ENCODE measurements around the gene LTBP1. TPM values are rescaled to one million over a fixed set of nuclear protein-coding genes. Genes with fewer than 3 reads are reported as not detected.

Gene LTBP1
- total and polyA plus RNA-seq, 2 of the 13 experiments (the other 11 are each of a cell fraction or from before 2014, with no cell fraction given) = 0.12 to 0.22 TPM

GRCh38 chr2:33051586-33052360 is 105.0 kb downstream of the LTBP1 start:
- FAIRE-seq (no peak), DNase-seq (ENCODE audit: low spot score) (peak; percentile 41), ATAC-seq (peak; percentile 80)
- Histone ChIP-seq H3K4me3 (replicated peaks in 1 of 3; ENCODE audit: insufficient read depth in 1 of 3, low read depth in 2 of 3, low read length in 3 of 3) (no peak overlapping the region), H3K9me3 (ENCODE audit: low read length) (no peaks in the 10 kb centered on the region), H3K4me2 (ENCODE audit: low read depth, low read length) (no peak overlapping the region), H3K27ac (ENCODE audit: extremely low read length, insufficient read depth, low read length) (no peak overlapping the region), H4K20me1 (ENCODE audit: insufficient read depth, low read length) (no peaks in the 10 kb centered on the region), H3K79me2 (ENCODE audit: insufficient read depth, low read length) (no peaks in the 10 kb centered on the region), H3K27me3 (ENCODE audit: control insufficient read depth in 1 of 2, insufficient read depth in 2 of 2, low read length in 2 of 2) (no peaks in the 10 kb centered on the region), H2AFZ (ENCODE audit: low read length) (no peak overlapping the region), H3K4me1 (ENCODE audit: insufficient read depth, low read length) (no peaks in the 10 kb centered on the region), H3K9ac (ENCODE audit: insufficient read depth, low read depth, low read length) (no peak overlapping the region), H3K36me3 (replicated peaks in 1 of 2; ENCODE audit: control insufficient read depth in 1 of 2, insufficient read depth in 2 of 2, low read length in 2 of 2) (no peaks in the 10 kb centered on the region)
- 31% methylated on average over 7 of the region's 7 CpGs for WGBS (ENCODE audit: low lambda C conversion rate)
- POLR2A ChIA-PET = no interaction called here
- no TSS peak for BruUV-seq (replicated peaks)
- intact Hi-C loops (cut with micrococcal nuclease; ENCODE audit: unreplicated experiment) = no loop called here
- in situ Hi-C loops (cut with HindIII; ENCODE audit: extremely low pct_ligation_motif_present, low pct_unique_long_range_greater_than_20kb) = no loop called here
- CTCF ChIA-PET (ENCODE audit: low intra/inter-chr PET ratio, low total read pairs) = no interaction called here
- TF ChIP-seq FOXP1 (IDR thresholded peaks at IDR 0.05) (no peak), FOXP1 (CRISPR knock-in tag; IDR thresholded peaks at IDR 0.05) (0 out of 2 replicates have a peak, but pooled peaks have one; percentile 13), TOE1 (CRISPR knock-in tag; IDR thresholded peaks at IDR 0.05) (no peak), KAT7 (CRISPR knock-in tag; IDR thresholded peaks at IDR 0.05; ENCODE audit: borderline replicate concordance) (no peak), AFF4 (CRISPR knock-in tag; IDR thresholded peaks at IDR 0.05) (no peak), XBP1 (CRISPR knock-in tag; IDR thresholded peaks at IDR 0.05) (0 out of 2 replicates have a peak, but pooled peaks have one; percentile 36), FOSL2 (CRISPR knock-in tag; IDR thresholded peaks at IDR 0.05) (peak; percentile 17; the same call in 1 of the 2 replicates), ARNT (IDR thresholded peaks at IDR 0.05) (no peak), U2AF2 (IDR thresholded peaks at IDR 0.05; ENCODE audit: low read depth, low read length) (no peak), DNMT3B (CRISPR knock-in tag; conservative IDR thresholded peaks at IDR 0.05) (no peak), DR1 (CRISPR knock-in tag; IDR thresholded peaks at IDR 0.05) (no peak), FIP1L1 (IDR thresholded peaks at IDR 0.05; ENCODE audit: borderline replicate concordance, insufficient read depth, low read depth, low read length) (no peak), USF2 (IDR thresholded peaks at IDR 0.05; ENCODE audit: low read depth, low read length) (no peak), USF2 (CRISPR knock-in tag; IDR thresholded peaks at IDR 0.05; ENCODE audit: borderline replicate concordance) (no peak), ZHX1 (CRISPR knock-in tag; IDR thresholded peaks at IDR 0.05; ENCODE audit: low read depth) (no peak), BRF2 (CRISPR knock-in tag; IDR thresholded peaks at IDR 0.05) (no peak)

All from HepG2 (cell line).